Endothelial cell of umbilical vein (primary cell): ENCODE data around the gene SERBP1.

Experiments
- EZH2 ChIP-seq: IDR thresholded peaks from 2 replicates; pipeline ENCODE4 v1.6.1; 2012; ENCODE audit warnings: borderline replicate concordance, low read depth, mild to moderate bottlenecking, moderate library complexity, low read length, inconsistent platforms; ENCODE audit not compliant: severe bottlenecking
- FOS ChIP-seq: IDR thresholded peaks from 2 replicates; pipeline ENCODE4 v1.6.1; 2011; ENCODE audit warnings: mild to moderate bottlenecking, low read length, moderate library complexity, borderline replicate concordance; ENCODE audit not compliant: insufficient read depth
- GATA2 ChIP-seq: IDR thresholded peaks from 2 replicates; pipeline ENCODE4 v1.7.0; 2011; ENCODE audit warnings: low read depth, mild to moderate bottlenecking, moderate library complexity, mixed read lengths, low read length; ENCODE audit not compliant: insufficient read length, insufficient read depth
- POLR2A ChIP-seq: IDR thresholded peaks from 2 replicates; pipeline ENCODE4 v1.6.1; 2012; ENCODE audit warnings: low read depth, mild to moderate bottlenecking, control low read depth, low read length
- POLR2AphosphoS5 ChIP-seq: IDR thresholded peaks from 2 replicates; pipeline ENCODE4 v1.6.1; 2012; ENCODE audit warnings: low read depth, mild to moderate bottlenecking, control low read depth, low read length, moderate library complexity; ENCODE audit not compliant: insufficient read depth
- TF ChIP-seq, protein P1 (sequence below), 2 donors: IDR thresholded peaks; 1 replicate in 1 of 2; 2 replicates in 1 of 2; pipeline ENCODE4 v1.5.1; 2011; ENCODE audit warnings: low read length in 2 of 2, mild to moderate bottlenecking in 2 of 2, moderate library complexity in 2 of 2, control low read depth in 1 of 2, inconsistent platforms in 1 of 2, low read depth in 1 of 2; ENCODE audit not compliant: insufficient read depth in 1 of 2; ENCODE audit errors: extremely low read depth in 1 of 2
- TF ChIP-seq, protein P2 (sequence below): IDR thresholded peaks from 2 replicates; pipeline ENCODE4 v1.6.1; 2011; ENCODE audit not compliant: insufficient read depth, insufficient read length

DNA sequence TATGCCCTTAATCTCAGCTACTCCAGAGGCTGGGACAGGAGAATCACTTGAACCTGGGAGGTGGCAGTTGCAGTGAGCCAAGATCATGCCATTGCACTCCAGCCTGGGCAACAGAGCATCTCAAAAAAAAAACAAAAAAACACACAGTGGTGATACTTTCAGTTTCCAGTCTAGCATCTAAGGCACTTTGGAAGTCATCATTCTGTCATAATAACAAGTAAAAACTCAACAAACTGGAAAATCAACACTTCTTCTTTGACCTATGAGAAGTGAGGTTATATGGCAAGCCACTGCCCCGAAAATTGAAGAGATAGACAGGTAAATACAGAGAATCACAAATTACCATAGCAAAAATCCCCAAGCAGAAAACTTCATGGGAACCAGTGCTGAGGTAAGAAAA is 70.6 kb downstream of the SERBP1 start:
- TF ChIP-seq, protein P1, sequence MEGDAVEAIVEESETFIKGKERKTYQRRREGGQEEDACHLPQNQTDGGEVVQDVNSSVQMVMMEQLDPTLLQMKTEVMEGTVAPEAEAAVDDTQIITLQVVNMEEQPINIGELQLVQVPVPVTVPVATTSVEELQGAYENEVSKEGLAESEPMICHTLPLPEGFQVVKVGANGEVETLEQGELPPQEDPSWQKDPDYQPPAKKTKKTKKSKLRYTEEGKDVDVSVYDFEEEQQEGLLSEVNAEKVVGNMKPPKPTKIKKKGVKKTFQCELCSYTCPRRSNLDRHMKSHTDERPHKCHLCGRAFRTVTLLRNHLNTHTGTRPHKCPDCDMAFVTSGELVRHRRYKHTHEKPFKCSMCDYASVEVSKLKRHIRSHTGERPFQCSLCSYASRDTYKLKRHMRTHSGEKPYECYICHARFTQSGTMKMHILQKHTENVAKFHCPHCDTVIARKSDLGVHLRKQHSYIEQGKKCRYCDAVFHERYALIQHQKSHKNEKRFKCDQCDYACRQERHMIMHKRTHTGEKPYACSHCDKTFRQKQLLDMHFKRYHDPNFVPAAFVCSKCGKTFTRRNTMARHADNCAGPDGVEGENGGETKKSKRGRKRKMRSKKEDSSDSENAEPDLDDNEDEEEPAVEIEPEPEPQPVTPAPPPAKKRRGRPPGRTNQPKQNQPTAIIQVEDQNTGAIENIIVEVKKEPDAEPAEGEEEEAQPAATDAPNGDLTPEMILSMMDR (IDR thresholded peaks at IDR 0.05; ENCODE audit: extremely low read depth in 1 of 2, insufficient read depth in 1 of 2, low read depth in 1 of 2, low read length in 2 of 2): no peak
- TF ChIP-seq, protein P2, sequence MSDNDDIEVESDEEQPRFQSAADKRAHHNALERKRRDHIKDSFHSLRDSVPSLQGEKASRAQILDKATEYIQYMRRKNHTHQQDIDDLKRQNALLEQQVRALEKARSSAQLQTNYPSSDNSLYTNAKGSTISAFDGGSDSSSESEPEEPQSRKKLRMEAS: no peak
- no peak for TF ChIP-seq EZH2
- no peak for TF ChIP-seq POLR2A
- no peak for TF ChIP-seq POLR2AphosphoS5
- TF ChIP-seq FOS: no peak
- TF ChIP-seq GATA2: no peak
